GM12878 (cell line): ENCODE results near the gene ARHGAP11B.
A peak's percentile ranks its signal among the peaks of the same experiment; 100 is the strongest.

Source experiments
- ATAC-seq: fragments of 200-7000 bp; cut with Tn5 transposase; 3 replicates; pipeline ENCODE4 v1.9.1; 2020; ENCODE audit warnings: mild to moderate bottlenecking, moderate library complexity
- BruUV-seq: library from RNA; stranded (reverse); fragments of 400-500 nt; replicated peaks from 2 replicates; lab custom pipeline; 2021; lab: Mats Ljungman, UMichigan
- CTCF ChIA-PET: fragments of 300-600 bp; sonication (Branson Sonifier 250); formaldehyde crosslinking; extraction: SDS; loops from one replicate; lab custom pipeline; 2021; ENCODE audit warnings: inconsistent platforms; lab: Yijun Ruan, JAX
- POLR2A ChIA-PET: fragments of 350-600 bp; formaldehyde crosslinking; extraction: SDS; loops from one replicate; lab custom pipeline; 2021; ENCODE audit warnings: inconsistent platforms; lab: Charles Lee
- RAD21 ChIA-PET: fragments of 300-600 bp; sonication (Branson Sonifier 250); formaldehyde crosslinking; loops from one replicate; lab custom pipeline; 2023; ENCODE audit warnings: antibody characterized with exemption; ENCODE audit not compliant: unreplicated experiment; lab: Charles Lee
- SMC1A ChIA-PET: fragments of 300-600 bp; sonication (Branson Sonifier 250); formaldehyde crosslinking; loops from one replicate; lab custom pipeline; 2023; ENCODE audit not compliant: unreplicated experiment, uncharacterized antibody; lab: Charles Lee
- DNase-seq: peaks from one replicate; pipeline ENCODE4 v3.0.0-alpha.2; 2011; ENCODE audit warnings: low read depth, low spot score
- FAIRE-seq: peaks from 3 replicates; lab custom pipeline; 2011; peaks lifted over from hg19 to GRCh38; lab: Jason Lieb, UNC
- H2AFZ ChIP-seq: 2 replicates; pipeline ENCODE4 v1.6.0; 2011; ENCODE audit warnings: low read depth, low read length, control low read depth; ENCODE audit not compliant: control insufficient read depth
- H3K27ac ChIP-seq: 2 replicates; pipeline ENCODE4 v1.5.1; 2011; ENCODE audit warnings: control low read depth; ENCODE audit not compliant: control insufficient read depth, insufficient read depth
- H3K27me3 ChIP-seq, 2 experiments: replicated peaks in 1 of 2; 2 replicates each; pipeline versions ENCODE4 v1.6.0 to v1.6.1; 2011; ENCODE audit warnings: low read length in 1 of 2; ENCODE audit not compliant: control insufficient read depth in 2 of 2, insufficient read depth in 2 of 2
- H3K36me3 ChIP-seq, 2 experiments: 2 replicates each; pipeline ENCODE4 v1.5.1; 2011; ENCODE audit warnings: low read length in 1 of 2; ENCODE audit not compliant: control insufficient read depth in 2 of 2, insufficient read depth in 2 of 2
- H3K4me1 ChIP-seq: 2 replicates; pipeline ENCODE4 v1.6.1; 2011; ENCODE audit warnings: mild to moderate bottlenecking, low read length, moderate library complexity, mixed read lengths; ENCODE audit not compliant: control insufficient read depth, insufficient read depth
- H3K4me2 ChIP-seq: 2 replicates; pipeline ENCODE4 v1.6.0; 2011; ENCODE audit warnings: control low read depth; ENCODE audit not compliant: control insufficient read depth, insufficient read depth
- H3K4me3 ChIP-seq: fragments of 200-600 bp; sonication (generic); 2 replicates; pipeline ENCODE4 v1.5.1; 2016
- H3K79me2 ChIP-seq: 2 replicates; pipeline ENCODE4 v1.6.0; 2011; ENCODE audit warnings: low read length; ENCODE audit not compliant: control insufficient read depth, insufficient read depth
- H3K9ac ChIP-seq: 2 replicates; pipeline ENCODE4 v1.8.0; 2011; ENCODE audit warnings: low read length, control low read depth, mixed read lengths; ENCODE audit not compliant: control insufficient read depth, insufficient read depth
- H3K9me3 ChIP-seq: replicated peaks from 3 replicates; pipeline ENCODE4 v1.5.1; 2011; ENCODE audit warnings: mild to moderate bottlenecking, low read length; ENCODE audit not compliant: control insufficient read depth, insufficient read depth
- H4K20me1 ChIP-seq: 2 replicates; pipeline ENCODE4 v1.6.0; 2011; ENCODE audit not compliant: control insufficient read depth, insufficient read depth
- BHLHE40 ChIP-seq, 2 experiments: fragments of 450-650 bp in 1 of 2; IDR thresholded peaks; 2 replicates each; pipeline ENCODE4 v1.6.1; 2011 to 2017; ENCODE audit warnings: low read depth in 2 of 2, borderline replicate concordance in 1 of 2, improper control_type of control experiment in 1 of 2, low read length in 1 of 2, mild to moderate bottlenecking in 1 of 2
- ETV6 ChIP-seq, 2 experiments: fragments of 450-650 bp in 1 of 2; IDR thresholded peaks in 1 of 2; conservative IDR thresholded peaks in 1 of 2; 2 replicates each; pipeline ENCODE4 v1.6.1; 2014; ENCODE audit warnings: antibody characterized with exemption in 1 of 2, borderline replicate concordance in 1 of 2, low read depth in 1 of 2, mild to moderate bottlenecking in 1 of 2, moderate library complexity in 1 of 2
- KDM1A ChIP-seq: fragments of 200-600 bp; sonication (generic); IDR thresholded peaks from 2 replicates; pipeline ENCODE4 v1.6.1; 2016; ENCODE audit warnings: borderline replicate concordance
- RB1 ChIP-seq: fragments of 450-650 bp; formaldehyde crosslinking; IDR thresholded peaks from 2 replicates; pipeline ENCODE4 v1.6.1; 2017; ENCODE audit warnings: mild to moderate bottlenecking, borderline replicate concordance
- RBBP5 ChIP-seq: fragments of 200-600 bp; sonication (generic); conservative IDR thresholded peaks from 2 replicates; pipeline ENCODE4 v1.6.1; 2016
- SKIL ChIP-seq: fragments of 450-650 bp; IDR thresholded peaks from 2 replicates; pipeline ENCODE4 v1.6.1; 2017; ENCODE audit warnings: mild to moderate bottlenecking, low read depth, inconsistent platforms; ENCODE audit not compliant: poor library complexity, severe bottlenecking
- SREBF1 ChIP-seq: IDR thresholded peaks from 2 replicates; pipeline ENCODE4 v1.6.1; 2012; ENCODE audit warnings: mild to moderate bottlenecking, low read length
- TAF1 ChIP-seq: IDR thresholded peaks from 2 replicates; pipeline ENCODE4 v1.6.1; 2011; ENCODE audit warnings: mild to moderate bottlenecking, low read depth, low read length, borderline replicate concordance
- TCF3 ChIP-seq: IDR thresholded peaks from 2 replicates; pipeline ENCODE4 v1.6.1; 2012; ENCODE audit warnings: low read depth, mild to moderate bottlenecking, low read length, borderline replicate concordance; ENCODE audit not compliant: insufficient read depth
- WGBS: methylation state at CpG from one replicate; pipeline ENCODE4 v1.1.6; 2016; ENCODE audit warnings: low lambda C conversion rate; ENCODE audit not compliant: insufficient replicate concordance, insufficient coverage; ENCODE audit errors: missing lambda C conversion rate; 5-methylcytosine and 5-hydroxymethylcytosine counted together
- in situ Hi-C: fragments of 300-500 bp; cut with MboI; formaldehyde crosslinking; loops from 9 replicates; pipeline ENCODE4 v1.14.3; 2018; ENCODE audit warnings: mixed read lengths
- intact Hi-C: fragments of 100-400 bp; cut with micrococcal nuclease; formaldehyde crosslinking; loops from one replicate; pipeline ENCODE4 v1.14.2; 2022; ENCODE audit not compliant: unreplicated experiment
- TF ChIP-seq, protein P1 (sequence below): fragments of 450-650 bp; IDR thresholded peaks from 2 replicates; pipeline ENCODE4 v1.6.1; 2018; ENCODE audit warnings: mild to moderate bottlenecking, low read depth, moderate library complexity; ENCODE audit not compliant: partially characterized antibody
- TF ChIP-seq, protein P2 (sequence below): fragments of 450-650 bp; IDR thresholded peaks from 2 replicates; pipeline ENCODE4 v1.6.1; 2017; ENCODE audit warnings: low read depth, mild to moderate bottlenecking, moderate library complexity
- TF ChIP-seq, protein P3 (sequence below): fragments of 450-650 bp; IDR thresholded peaks from 2 replicates; pipeline ENCODE4 v1.6.1; 2016; ENCODE audit warnings: mild to moderate bottlenecking, moderate library complexity, borderline replicate concordance

ARHGAP11B gene

GRCh38 chr15:30670056-30670455 lies 44.1 kb downstream of the ARHGAP11B start:
- 97% methylated on average over 2 of the region's 2 CpGs for WGBS
- H3K27ac ChIP-seq = no peak overlapping the region
- ATAC-seq (no peak), FAIRE-seq (no peak), DNase-seq (no peak)
- no peak overlapping the region for H2AFZ ChIP-seq
- H3K4me2 ChIP-seq = no peak overlapping the region
- no peaks in the 10 kb centered on the region for H4K20me1 ChIP-seq
- CTCF ChIA-PET = interaction anchor here (1.2 kb wide), 1 partner anchor 189 kb away, joined by 5 read pairs; no protein-coding TSS in a partner anchor
- intact Hi-C loops (loop anchor here (10.0 kb wide), 1 partner anchor 105 kb away; no protein-coding TSS in a partner anchor), in situ Hi-C loops (no loop called here)
- no peaks in the 10 kb centered on the region for H3K79me2 ChIP-seq
- POLR2A ChIA-PET = interaction anchor here (1.1 kb wide), 1 partner anchor 20 kb away, joined by 3 read pairs; no protein-coding TSS in a partner anchor
- no peaks in the 10 kb centered on the region; the same call in 1 of the 3 replicates for H3K9me3 ChIP-seq
- SMC1A ChIA-PET = interaction anchor here (1.8 kb wide), 1 partner anchor 22 kb away, joined by 4 read pairs; no protein-coding TSS in a partner anchor
- H3K9ac ChIP-seq = no peak overlapping the region
- no peaks in the 10 kb centered on the region for H3K4me1 ChIP-seq
- H3K4me3 ChIP-seq = no peak overlapping the region
- RAD21 ChIA-PET = interaction anchor here (1.2 kb wide), 1 partner anchor 459 kb away, joined by 4 read pairs; no protein-coding TSS in a partner anchor
- no peaks in the 10 kb centered on the region for H3K27me3 ChIP-seq
- peaks cover 1 to 13% of the 10 kb centered on the region in 2 experiments for H3K36me3 ChIP-seq
- BruUV-seq = TSS peak; percentile 6
- no peak for TF ChIP-seq SREBF1
- TF ChIP-seq ETV6 (conservative IDR thresholded peaks at IDR 0.05 in 1 of 2, IDR thresholded peaks at IDR 0.05 in 1 of 2; ENCODE audit: borderline replicate concordance in 1 of 2, low read depth in 1 of 2) = no peak
- TF ChIP-seq BHLHE40 (IDR thresholded peaks at IDR 0.05; ENCODE audit: borderline replicate concordance in 1 of 2, low read depth in 2 of 2, low read length in 1 of 2) = no peak
- TF ChIP-seq RB1 = no peak
- no peak for TF ChIP-seq KDM1A
- TF ChIP-seq TAF1 = no peak
- TF ChIP-seq SKIL = no peak
- TF ChIP-seq RBBP5 = no peak
- TF ChIP-seq, protein P1, sequence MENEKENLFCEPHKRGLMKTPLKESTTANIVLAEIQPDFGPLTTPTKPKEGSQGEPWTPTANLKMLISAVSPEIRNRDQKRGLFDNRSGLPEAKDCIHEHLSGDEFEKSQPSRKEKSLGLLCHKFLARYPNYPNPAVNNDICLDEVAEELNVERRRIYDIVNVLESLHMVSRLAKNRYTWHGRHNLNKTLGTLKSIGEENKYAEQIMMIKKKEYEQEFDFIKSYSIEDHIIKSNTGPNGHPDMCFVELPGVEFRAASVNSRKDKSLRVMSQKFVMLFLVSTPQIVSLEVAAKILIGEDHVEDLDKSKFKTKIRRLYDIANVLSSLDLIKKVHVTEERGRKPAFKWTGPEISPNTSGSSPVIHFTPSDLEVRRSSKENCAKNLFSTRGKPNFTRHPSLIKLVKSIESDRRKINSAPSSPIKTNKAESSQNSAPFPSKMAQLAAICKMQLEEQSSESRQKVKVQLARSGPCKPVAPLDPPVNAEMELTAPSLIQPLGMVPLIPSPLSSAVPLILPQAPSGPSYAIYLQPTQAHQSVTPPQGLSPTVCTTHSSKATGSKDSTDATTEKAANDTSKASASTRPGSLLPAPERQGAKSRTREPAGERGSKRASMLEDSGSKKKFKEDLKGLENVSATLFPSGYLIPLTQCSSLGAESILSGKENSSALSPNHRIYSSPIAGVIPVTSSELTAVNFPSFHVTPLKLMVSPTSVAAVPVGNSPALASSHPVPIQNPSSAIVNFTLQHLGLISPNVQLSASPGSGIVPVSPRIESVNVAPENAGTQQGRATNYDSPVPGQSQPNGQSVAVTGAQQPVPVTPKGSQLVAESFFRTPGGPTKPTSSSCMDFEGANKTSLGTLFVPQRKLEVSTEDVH = no peak
- TF ChIP-seq TCF3 = no peak
- TF ChIP-seq, protein P2, sequence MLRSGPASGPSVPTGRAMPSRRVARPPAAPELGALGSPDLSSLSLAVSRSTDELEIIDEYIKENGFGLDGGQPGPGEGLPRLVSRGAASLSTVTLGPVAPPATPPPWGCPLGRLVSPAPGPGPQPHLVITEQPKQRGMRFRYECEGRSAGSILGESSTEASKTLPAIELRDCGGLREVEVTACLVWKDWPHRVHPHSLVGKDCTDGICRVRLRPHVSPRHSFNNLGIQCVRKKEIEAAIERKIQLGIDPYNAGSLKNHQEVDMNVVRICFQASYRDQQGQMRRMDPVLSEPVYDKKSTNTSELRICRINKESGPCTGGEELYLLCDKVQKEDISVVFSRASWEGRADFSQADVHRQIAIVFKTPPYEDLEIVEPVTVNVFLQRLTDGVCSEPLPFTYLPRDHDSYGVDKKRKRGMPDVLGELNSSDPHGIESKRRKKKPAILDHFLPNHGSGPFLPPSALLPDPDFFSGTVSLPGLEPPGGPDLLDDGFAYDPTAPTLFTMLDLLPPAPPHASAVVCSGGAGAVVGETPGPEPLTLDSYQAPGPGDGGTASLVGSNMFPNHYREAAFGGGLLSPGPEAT = no peak
- TF ChIP-seq, protein P3, sequence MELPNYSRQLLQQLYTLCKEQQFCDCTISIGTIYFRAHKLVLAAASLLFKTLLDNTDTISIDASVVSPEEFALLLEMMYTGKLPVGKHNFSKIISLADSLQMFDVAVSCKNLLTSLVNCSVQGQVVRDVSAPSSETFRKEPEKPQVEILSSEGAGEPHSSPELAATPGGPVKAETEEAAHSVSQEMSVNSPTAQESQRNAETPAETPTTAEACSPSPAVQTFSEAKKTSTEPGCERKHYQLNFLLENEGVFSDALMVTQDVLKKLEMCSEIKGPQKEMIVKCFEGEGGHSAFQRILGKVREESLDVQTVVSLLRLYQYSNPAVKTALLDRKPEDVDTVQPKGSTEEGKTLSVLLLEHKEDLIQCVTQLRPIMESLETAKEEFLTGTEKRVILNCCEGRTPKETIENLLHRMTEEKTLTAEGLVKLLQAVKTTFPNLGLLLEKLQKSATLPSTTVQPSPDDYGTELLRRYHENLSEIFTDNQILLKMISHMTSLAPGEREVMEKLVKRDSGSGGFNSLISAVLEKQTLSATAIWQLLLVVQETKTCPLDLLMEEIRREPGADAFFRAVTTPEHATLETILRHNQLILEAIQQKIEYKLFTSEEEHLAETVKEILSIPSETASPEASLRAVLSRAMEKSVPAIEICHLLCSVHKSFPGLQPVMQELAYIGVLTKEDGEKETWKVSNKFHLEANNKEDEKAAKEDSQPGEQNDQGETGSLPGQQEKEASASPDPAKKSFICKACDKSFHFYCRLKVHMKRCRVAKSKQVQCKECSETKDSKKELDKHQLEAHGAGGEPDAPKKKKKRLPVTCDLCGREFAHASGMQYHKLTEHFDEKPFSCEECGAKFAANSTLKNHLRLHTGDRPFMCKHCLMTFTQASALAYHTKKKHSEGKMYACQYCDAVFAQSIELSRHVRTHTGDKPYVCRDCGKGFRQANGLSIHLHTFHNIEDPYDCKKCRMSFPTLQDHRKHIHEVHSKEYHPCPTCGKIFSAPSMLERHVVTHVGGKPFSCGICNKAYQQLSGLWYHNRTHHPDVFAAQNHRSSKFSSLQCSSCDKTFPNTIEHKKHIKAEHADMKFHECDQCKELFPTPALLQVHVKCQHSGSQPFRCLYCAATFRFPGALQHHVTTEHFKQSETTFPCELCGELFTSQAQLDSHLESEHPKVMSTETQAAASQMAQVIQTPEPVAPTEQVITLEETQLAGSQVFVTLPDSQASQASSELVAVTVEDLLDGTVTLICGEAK = no peak
